ENCODE data around the gene BCL3.

The BCL3 gene

GRCh38 chr19:44741841-44742329, 6.6 kb upstream of the BCL3 start:
- peak; percentile 76 for FAIRE-seq

GRCh38 chr19:44742330-44743061, 6.0 kb upstream of the BCL3 start:
- FAIRE-seq (no peak), DNase-seq (ENCODE audit: insufficient read length, low spot score) (no peak)
- no peak for TF ChIP-seq POLR2A (IDR thresholded peaks at IDR 0.05; ENCODE audit: low read depth, low read length)

More at GRCh38 chr19:44741841-44742329, 6.6 kb upstream of the BCL3 start:
- TF ChIP-seq POLR2A (IDR thresholded peaks at IDR 0.05; ENCODE audit: low read depth, low read length), result peak; percentile 52
- peak; percentile 97 for DNase-seq (ENCODE audit: insufficient read length, low spot score)

GRCh38 chr19:44744871-44745332, 3.6 kb upstream of the BCL3 start:
- no peak for FAIRE-seq
- no peak for DNase-seq (ENCODE audit: insufficient read length, low spot score)
- no peak for TF ChIP-seq POLR2A (IDR thresholded peaks at IDR 0.05; ENCODE audit: low read depth, low read length)

DNA sequence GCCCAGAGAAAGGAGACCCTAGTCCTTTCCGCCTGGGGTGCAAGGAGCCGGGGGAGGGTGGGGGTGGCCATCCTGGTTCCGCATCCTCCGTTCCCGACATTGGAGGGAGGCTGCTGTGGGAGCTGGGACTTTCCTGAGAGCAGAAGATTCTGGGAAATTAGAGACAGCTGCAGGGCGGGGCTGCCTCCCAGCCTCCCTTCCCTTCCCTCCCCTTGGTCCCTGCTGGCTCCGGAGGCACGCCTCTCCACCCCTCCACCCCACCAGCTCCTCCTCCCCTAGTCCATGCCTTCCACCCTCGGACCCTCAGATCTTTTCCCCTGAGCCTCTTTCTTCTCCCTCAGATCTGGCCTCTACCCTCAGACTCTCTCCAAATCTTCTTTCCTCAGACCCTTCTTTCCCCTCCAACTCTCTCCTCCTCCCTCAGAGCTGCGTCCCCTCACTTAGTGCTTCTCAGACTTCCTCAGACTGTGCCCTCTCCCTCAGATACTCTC, 3.1 kb upstream of the BCL3 start:
- no peak for TF ChIP-seq POLR2A (IDR thresholded peaks at IDR 0.05; ENCODE audit: low read depth, low read length)
- FAIRE-seq (no peak), DNase-seq (ENCODE audit: insufficient read length, low spot score) (peak; percentile 79)

- FAIRE-seq (no peak), DNase-seq (ENCODE audit: insufficient read length, low spot score) (no peak)
- TF ChIP-seq POLR2A (IDR thresholded peaks at IDR 0.05; ENCODE audit: low read depth, low read length), result no peak
Observed at GRCh38 chr19:44745887-44746600, 2.5 kb upstream of the BCL3 start.

DNA sequence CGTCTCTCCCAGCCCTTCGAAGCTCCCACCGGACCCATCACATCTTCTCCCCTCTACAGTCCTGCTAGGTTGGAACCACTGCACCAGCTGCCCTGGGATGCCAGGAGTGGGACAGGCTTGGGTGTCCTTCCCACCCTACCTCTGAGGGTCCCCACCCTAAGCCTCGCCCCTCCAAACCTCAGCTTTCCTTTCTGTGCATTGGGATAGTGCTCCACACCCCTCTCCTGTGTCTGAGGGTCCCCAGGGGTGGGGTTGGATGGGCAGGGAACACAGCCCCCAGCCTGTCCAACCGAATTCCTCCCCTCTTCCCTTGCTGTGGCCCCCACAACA, 1.9 kb upstream of the BCL3 start:
- FAIRE-seq (no peak), DNase-seq (ENCODE audit: insufficient read length, low spot score) (no peak)
- TF ChIP-seq POLR2A (IDR thresholded peaks at IDR 0.05; ENCODE audit: low read depth, low read length), result no peak

DNA sequence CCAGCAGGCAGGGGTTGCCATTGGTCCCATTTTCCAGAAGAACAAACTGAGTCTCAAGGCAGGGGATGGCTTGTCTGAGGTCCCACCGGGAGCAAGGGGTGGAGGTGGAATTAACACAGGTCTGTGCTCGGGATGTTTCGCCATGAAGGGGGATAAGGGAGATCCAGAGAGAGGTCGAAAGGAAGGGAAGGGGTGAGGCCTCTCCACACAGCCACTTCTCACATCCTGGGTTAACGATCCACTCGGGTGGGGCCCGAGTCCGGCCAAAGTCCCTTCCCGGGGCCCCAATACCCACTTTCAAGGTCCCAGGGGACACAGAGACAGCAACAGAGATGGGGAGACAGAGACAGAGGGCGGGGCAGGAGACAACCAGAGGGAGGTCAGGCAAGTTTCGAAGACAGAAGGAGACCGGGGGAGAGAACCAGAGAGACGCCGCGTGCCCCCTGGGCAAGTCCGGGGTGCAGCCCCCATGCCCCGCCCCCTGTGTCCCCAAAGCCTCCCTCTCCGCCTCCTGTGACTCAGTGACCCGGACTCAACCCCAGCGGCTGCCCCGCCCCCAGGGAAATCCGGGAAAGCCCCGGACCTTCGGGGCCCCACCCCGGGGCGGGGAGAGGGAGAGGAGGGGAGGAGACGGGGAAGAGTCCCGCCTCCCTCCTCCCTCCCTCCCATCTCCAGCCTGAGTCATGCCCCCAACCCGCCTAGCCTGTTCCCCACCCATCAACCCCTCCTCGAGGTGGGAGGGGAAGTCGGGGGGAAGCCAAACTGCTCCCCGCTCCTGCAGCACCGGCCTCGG, 1.4 kb upstream of the BCL3 start:
- DNase-seq (ENCODE audit: insufficient read length, low spot score) (peak; percentile 92), FAIRE-seq (peak; percentile 80)
- TF ChIP-seq POLR2A (IDR thresholded peaks at IDR 0.05; ENCODE audit: low read depth, low read length), result no peak; the same call in none of the 2 replicates

DNA sequence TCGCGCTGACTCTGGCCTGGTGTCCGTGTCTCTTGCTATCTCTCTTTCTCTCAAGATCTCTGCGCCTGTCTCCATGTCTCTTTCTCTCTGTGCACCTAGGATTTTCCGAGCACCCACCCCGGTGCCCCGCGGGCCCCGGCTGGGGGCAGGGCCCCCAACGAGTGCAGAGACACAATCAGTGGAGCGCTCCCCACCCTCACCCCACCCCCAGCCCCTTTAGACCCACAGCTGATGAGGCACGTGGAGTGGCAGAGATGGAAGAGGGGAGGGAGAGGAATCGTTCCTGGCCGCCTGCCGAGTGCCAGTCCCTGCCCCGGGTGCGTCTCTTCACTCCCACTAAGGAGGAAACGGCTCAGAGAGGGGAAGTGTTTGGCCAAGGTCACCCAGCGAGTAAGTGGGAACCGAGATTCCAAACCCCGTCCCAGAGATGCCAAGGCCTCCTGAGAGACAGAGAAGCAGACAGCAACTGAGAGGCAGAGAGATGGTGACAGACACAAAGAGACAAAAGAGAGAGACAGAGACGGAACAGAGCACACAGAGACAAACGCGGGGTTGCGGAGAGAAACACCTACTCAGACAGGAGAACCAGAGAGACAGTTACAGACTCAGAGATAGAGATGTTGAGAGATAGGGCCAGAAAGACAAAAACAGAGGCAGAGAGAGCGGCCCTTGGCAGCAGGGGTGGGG, 626 bp upstream of the BCL3 start:
- peak; percentile 82; the same call in 1 of the 2 replicates for TF ChIP-seq POLR2A (IDR thresholded peaks at IDR 0.05; ENCODE audit: low read depth, low read length)
- DNase-seq (ENCODE audit: insufficient read length, low spot score) (no peak), FAIRE-seq (no peak)

DNA sequence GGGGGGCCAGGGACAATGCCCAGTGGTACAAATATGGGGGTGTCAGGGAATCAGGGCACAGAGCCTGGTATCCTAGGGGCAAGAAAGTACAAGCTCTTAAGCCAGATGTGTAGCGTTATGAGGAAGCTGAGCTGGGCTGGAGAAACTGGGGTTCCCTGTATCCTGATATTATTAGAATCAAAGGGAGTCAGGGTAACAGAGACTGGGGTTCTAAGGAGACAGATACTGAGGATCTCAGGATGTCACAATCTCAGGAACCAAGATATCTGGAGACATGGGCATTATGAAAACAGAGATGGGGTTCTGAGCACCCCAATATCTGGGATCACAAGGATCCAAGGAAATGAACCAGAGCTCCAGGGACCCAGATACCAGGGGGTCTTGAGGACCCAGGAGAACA, 784 bp downstream of the BCL3 start:
- no peak for DNase-seq (ENCODE audit: insufficient read length, low spot score)
- no peak for TF ChIP-seq POLR2A (IDR thresholded peaks at IDR 0.05; ENCODE audit: low read depth, low read length)
- no peak for FAIRE-seq

DNA sequence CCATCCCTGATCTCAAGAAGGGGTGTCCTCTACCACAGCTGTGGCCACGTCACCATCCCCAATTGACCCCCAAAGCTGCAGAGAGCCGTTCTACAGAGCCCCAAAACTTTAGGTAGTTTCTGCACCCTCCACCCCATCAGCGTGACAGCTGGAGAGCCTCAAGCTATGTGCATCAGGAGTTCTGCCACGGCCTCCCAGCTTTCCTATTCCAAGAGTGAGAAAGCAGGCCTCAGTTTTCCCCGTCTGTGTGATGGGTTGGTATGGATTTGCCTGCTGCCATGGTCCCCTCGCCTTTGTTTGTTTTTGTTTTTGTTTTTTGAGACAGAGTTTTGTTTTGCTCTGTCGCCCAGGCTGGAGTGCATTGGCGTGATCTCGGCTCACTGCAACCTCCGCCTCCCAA, 1.5 kb downstream of the BCL3 start:
- no peak for DNase-seq (ENCODE audit: insufficient read length, low spot score)
- no peak for TF ChIP-seq POLR2A (IDR thresholded peaks at IDR 0.05; ENCODE audit: low read depth, low read length)
- FAIRE-seq, result no peak

DNA sequence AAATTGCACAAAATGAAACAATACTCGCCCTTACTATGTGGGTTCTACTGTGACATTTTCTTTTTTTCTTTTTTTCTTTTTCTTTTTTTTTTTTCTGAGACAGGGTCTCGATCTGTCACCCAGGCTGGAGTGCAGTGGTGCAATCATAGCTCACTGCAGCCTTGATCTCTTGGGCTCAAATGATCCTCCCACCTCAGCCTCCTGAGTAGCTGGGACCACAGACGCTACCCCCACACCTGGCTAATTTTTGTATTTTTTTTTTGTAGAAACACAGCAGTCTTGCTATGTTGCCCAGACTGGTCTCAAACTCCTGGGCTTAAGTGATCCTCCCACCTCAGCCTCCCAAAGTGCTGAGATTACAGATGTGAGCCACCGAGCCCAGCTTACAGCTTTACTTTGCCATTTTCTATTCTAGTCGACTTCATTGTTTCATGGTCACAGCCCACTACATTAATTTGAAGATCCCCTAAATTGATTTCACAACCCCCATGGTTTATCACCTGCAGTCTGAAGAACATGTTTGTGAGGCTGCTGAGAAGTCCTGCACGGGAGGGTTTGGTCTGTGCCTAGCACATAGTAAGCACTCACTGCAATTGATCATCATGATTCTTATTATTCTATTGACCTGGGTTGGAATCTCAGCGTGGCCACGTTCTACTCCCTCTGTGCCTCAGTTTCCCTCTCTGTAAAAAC, 3.8 kb downstream of the BCL3 start:
- FAIRE-seq (no peak), DNase-seq (ENCODE audit: insufficient read length, low spot score) (no peak)
- TF ChIP-seq POLR2A (IDR thresholded peaks at IDR 0.05; ENCODE audit: low read depth, low read length), result no peak

DNA sequence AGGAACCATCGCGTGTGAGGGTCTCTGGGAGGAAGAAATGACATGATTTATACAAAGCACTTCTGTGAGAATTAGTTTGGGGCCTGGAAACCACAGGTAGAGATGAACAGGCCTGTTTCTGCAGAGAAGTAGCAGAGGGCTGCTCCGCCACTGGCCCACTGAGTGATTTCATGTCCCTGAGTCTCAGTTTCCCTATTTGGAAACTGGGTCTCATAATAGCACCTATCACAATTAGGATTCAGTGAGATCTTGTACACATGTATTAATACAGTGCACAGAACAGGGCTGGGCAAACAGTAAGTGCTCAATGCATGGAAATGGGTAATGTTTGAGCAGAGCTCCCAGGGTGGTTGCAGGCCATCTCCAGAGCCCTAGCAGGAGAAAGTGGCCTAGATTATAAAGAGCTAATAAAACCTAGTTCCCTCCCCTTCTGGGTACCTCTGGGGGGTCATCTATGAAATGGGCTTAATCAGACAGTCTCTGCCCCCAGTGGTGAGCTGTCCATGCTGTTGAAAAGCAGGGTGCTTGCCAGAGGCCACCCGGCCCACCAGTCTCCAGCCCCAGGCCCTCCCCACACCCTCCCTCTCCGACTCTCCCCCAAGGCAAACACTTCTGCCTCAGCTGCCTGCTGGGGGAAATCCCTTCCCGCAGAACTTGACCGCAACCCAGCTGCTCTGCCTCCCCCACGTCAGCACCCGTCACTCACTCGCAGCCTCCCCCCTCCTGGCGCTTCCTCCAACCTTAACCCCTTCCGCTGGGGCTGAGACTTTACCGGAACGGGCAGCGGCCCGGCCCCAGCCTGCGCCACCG, 4.5 kb downstream of the BCL3 start:
- DNase-seq (ENCODE audit: insufficient read length, low spot score) (peak; percentile 96), FAIRE-seq (peak; percentile 60)
- TF ChIP-seq POLR2A (IDR thresholded peaks at IDR 0.05; ENCODE audit: low read depth, low read length), result no peak

Measured in H54 (cell line).